ENCODE measurements around the gene SPIN1. TPM values are rescaled to one million over a fixed set of nuclear protein-coding genes. Genes with fewer than 3 reads are reported as not detected.

Gene SPIN1
- total RNA-seq, 1 donor from 2014 or later, result 77.6 TPM

DNA sequence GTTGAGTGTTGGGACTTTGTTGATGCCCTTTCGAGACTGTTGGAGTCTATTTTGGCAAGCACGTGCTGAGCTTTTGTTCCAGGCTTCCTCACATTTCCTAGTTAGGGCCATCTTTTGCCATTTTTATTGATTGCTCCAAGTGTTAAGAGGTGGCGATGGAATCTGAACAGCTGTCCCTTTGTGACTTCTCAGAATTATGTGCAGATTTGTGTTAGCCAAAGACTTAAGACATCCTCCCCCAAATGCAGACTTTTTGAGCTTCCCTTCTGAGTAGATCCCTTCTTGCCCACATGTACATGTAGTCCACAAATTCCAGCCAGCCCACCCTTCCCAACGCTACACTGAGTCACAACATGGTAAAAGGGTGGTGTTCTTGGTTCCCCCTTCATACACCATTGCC, 59.2 kb downstream of the SPIN1 start:
- Mint-ChIP-seq H3K9me3 (peaks cover 4% of the 10 kb centered on the region), H3K27me3 (ENCODE audit: low read depth) (no peaks in the 10 kb centered on the region), H3K36me3 (ENCODE audit: low read depth) (peaks cover 15% of the 10 kb centered on the region), H3K27ac (ENCODE audit: unreplicated experiment) (peak overlapping the region; percentile 92), H3K4me3 (no peak overlapping the region), H3K4me1 (peaks cover 32% of the 10 kb centered on the region)
- TF ChIP-seq, protein P1, sequence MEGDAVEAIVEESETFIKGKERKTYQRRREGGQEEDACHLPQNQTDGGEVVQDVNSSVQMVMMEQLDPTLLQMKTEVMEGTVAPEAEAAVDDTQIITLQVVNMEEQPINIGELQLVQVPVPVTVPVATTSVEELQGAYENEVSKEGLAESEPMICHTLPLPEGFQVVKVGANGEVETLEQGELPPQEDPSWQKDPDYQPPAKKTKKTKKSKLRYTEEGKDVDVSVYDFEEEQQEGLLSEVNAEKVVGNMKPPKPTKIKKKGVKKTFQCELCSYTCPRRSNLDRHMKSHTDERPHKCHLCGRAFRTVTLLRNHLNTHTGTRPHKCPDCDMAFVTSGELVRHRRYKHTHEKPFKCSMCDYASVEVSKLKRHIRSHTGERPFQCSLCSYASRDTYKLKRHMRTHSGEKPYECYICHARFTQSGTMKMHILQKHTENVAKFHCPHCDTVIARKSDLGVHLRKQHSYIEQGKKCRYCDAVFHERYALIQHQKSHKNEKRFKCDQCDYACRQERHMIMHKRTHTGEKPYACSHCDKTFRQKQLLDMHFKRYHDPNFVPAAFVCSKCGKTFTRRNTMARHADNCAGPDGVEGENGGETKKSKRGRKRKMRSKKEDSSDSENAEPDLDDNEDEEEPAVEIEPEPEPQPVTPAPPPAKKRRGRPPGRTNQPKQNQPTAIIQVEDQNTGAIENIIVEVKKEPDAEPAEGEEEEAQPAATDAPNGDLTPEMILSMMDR (conservative IDR thresholded peaks at IDR 0.05), result no peak
- no peak for DNase-seq (ENCODE audit: low read depth, low spot score)

DNA sequence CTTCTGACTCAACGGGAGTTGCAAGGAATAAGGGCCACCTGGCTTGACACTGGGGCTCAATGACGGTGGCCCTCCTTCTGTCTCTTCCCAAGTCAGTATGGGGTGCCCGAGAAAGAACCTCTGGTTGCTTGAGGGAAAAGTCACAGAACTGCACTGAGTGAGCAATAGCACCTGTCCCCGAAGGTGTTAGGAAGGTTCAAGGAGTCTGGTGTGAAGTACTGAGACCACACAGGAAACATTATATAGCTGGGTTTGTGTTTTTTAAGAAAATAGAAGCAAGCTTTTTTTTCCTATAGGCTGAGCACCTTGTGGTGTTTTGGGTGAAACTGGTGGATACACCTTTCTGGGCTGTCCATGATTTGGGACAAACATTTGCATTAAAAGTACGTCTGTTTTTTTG, 62.9 kb downstream of the SPIN1 start:
- Mint-ChIP-seq H3K4me1 (peaks cover 14% of the 10 kb centered on the region), H3K36me3 (ENCODE audit: low read depth) (peaks cover 6% of the 10 kb centered on the region), H3K27me3 (ENCODE audit: low read depth) (no peaks in the 10 kb centered on the region), H3K9me3 (no peaks in the 10 kb centered on the region), H3K27ac (ENCODE audit: unreplicated experiment) (no peak overlapping the region), H3K4me3 (no peak overlapping the region)
- no peak for DNase-seq (ENCODE audit: low read depth, low spot score)
- TF ChIP-seq, protein P1 (conservative IDR thresholded peaks at IDR 0.05), result no peak

DNA sequence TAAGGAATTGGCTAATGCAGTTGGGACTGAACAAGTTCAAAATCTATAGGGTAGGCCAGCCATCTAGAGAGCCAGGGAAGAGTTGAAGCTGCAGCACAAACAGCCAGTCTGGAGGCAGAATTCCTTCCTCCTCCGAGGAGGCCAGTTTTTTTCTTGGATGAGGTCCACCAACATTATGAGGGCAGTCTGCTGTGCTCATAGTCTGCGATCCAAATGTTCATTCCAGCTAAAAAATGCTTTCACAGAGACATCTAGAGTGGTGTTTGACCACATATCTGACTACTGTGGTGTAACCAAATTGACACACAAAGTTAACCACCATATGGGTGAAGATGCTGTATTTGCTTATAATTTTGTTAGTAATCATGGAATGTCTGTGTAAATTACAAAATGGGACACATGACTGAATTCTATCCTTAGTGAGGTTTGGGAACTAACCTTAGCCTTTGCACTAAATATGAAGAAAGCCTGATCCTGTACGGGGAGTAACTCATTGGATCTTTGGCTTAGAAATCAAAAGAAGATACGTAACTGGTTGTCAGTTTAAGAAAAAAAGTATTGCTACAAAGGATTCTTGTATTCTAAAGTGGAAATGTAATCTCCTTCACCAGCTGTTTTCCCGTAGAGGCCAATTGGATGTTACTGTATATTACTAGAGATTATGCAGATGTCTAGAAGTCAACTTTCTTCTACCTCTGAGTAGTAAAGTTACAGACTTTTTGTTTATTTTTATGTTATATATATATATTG, 70.6 kb downstream of the SPIN1 start:
- peaks cover 14% of the 10 kb centered on the region for H3K4me1 Mint-ChIP-seq
- H3K36me3 Mint-ChIP-seq (ENCODE audit: low read depth), result peaks cover 7% of the 10 kb centered on the region
- H3K27ac Mint-ChIP-seq (ENCODE audit: unreplicated experiment), result peak overlapping the region; percentile 48
- no peaks in the 10 kb centered on the region for H3K9me3 Mint-ChIP-seq
- no peaks in the 10 kb centered on the region for H3K27me3 Mint-ChIP-seq (ENCODE audit: low read depth)
- H3K4me3 Mint-ChIP-seq, result no peak overlapping the region
- no peak for DNase-seq (ENCODE audit: low read depth, low spot score)
- TF ChIP-seq, protein P1 (conservative IDR thresholded peaks at IDR 0.05), result no peak

DNA sequence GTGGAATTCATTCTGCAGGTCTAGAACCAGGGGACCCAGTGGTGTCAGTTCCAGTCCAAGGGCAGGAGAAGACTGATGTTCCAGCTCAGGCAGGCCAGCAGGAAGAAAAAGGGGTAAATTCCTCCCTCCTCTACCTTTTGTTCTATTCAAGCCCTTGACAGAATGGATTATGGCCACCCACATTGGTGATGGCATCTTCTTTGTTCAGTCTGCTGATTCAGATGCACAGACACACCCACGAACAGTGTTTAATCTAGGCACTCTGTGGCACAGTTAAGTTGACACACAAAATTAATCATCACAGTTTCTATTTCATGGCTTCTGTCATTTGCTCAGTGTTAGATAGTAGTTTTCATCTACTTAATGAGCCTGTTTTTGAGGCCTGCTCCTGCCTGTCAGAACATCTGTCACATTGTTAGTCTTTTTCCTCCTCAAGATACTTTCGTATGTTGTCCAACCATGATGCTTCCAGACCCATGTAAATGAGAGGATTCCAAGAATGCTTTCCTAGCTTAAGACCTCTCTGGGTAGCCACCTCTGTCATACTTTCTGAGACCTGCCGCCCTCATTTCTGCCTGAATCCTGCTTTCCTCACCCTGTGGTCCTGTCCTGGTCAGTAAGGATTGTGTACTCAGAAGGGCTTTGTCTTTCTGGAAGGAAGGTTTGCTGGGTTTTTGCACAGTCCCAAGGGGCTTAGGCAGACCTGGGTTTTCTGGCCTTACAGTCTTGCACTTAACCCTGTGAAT, 72.5 kb downstream of the SPIN1 start:
- peaks cover 7% of the 10 kb centered on the region for H3K36me3 Mint-ChIP-seq (ENCODE audit: low read depth)
- H3K27ac Mint-ChIP-seq (ENCODE audit: unreplicated experiment), result no peak overlapping the region
- TF ChIP-seq, protein P1 (conservative IDR thresholded peaks at IDR 0.05), result no peak
- DNase-seq (ENCODE audit: low read depth, low spot score), result no peak
- H3K9me3 Mint-ChIP-seq, result no peaks in the 10 kb centered on the region
- H3K4me1 Mint-ChIP-seq, result peaks cover 14% of the 10 kb centered on the region
- H3K4me3 Mint-ChIP-seq, result no peak overlapping the region
- H3K27me3 Mint-ChIP-seq (ENCODE audit: low read depth), result no peaks in the 10 kb centered on the region

DNA sequence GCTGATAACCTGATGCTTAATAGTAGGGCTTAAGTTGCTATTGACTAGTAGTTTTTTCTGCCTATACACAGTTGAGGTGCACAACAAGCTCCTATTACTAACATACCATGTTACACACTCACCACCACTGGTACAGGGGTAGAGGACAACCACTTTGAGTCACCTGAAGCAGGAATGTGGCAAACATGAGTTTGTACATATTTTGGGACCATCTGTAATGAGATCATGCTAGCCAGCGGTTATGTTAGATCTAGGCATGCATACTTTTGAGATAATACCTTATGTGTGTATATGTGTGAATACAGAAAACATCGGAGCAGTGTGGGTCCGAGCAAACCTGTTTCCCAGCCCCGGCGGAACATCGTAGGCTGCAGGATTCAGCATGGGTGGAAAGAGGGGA, 73.9 kb downstream of the SPIN1 start:
- TF ChIP-seq, protein P1 (conservative IDR thresholded peaks at IDR 0.05), result no peak
- no peak for DNase-seq (ENCODE audit: low read depth, low spot score)
- Mint-ChIP-seq H3K27ac (ENCODE audit: unreplicated experiment) (no peak overlapping the region), H3K36me3 (ENCODE audit: low read depth) (no peaks in the 10 kb centered on the region), H3K4me3 (no peak overlapping the region), H3K4me1 (peaks cover 14% of the 10 kb centered on the region), H3K27me3 (ENCODE audit: low read depth) (no peaks in the 10 kb centered on the region), H3K9me3 (no peaks in the 10 kb centered on the region)

Measured in neural crest cell (in vitro differentiated cells).